Measurements from ENCODE around the gene SRCAP.

DNA sequence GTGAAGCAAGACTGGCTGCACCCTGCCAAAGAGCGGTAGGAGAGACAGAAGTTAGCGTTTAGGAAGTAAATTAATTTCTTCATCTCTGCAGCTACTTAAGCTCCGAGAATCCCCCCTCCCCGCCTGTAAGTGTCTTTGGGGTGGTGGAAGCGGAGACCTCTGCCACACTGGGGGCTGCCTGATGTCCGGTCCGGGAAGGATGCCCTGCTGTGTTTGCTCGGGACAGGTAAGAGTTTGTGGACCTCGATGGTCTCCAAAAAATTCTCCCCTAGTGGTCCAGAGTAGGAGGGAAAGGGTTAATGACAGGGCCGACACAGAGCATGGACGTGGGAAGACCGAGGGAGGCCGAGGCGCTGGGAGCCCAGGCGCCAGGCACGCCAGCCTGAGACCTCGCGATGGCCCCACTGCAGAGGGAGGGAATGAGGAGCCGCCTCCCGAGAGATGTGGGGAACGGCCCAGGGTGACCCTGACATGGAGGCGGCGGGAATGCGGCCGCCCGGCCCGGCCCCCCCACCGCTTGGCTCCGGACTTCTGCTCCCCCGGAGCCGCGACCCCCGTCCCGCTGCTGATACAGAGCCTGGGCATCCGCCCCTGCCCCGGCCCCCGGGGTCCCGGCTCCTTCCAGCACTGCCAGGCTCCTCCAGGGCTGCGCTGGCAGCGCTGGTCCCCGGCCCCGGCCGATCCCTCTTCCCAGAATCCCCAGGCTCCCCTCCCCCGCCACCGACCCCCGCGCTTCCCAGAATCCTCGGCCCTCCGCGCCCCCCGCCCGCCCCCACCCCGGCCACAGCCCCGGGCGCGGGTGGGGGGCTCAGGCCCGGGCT lies 87.4 kb downstream of the SRCAP start:
- TF ChIP-seq, protein P1, sequence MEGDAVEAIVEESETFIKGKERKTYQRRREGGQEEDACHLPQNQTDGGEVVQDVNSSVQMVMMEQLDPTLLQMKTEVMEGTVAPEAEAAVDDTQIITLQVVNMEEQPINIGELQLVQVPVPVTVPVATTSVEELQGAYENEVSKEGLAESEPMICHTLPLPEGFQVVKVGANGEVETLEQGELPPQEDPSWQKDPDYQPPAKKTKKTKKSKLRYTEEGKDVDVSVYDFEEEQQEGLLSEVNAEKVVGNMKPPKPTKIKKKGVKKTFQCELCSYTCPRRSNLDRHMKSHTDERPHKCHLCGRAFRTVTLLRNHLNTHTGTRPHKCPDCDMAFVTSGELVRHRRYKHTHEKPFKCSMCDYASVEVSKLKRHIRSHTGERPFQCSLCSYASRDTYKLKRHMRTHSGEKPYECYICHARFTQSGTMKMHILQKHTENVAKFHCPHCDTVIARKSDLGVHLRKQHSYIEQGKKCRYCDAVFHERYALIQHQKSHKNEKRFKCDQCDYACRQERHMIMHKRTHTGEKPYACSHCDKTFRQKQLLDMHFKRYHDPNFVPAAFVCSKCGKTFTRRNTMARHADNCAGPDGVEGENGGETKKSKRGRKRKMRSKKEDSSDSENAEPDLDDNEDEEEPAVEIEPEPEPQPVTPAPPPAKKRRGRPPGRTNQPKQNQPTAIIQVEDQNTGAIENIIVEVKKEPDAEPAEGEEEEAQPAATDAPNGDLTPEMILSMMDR (optimal IDR thresholded peaks at IDR 0.05 in 1 of 3, IDR thresholded peaks at IDR 0.05 in 1 of 3, conservative IDR thresholded peaks at IDR 0.05 in 1 of 3; ENCODE audit: extremely low read depth in 1 of 3, insufficient read depth in 2 of 3, low read length in 3 of 3): no peak
- TF ChIP-seq EZH2 (IDR thresholded peaks at IDR 0.05; ENCODE audit: low read length): no peak

All from keratinocyte (primary cell).